A172 (cell line): ENCODE measurements around the gene INPP5B. TPM values are rescaled to one million over a fixed set of nuclear protein-coding genes. Genes with fewer than 3 reads are reported as not detected.
"Not testable (repeated sequence)": the region's sequence is repeated elsewhere in the genome, so short reads cannot be mapped to it uniquely, and the experiment has no call there.

Experiments
- DNase-seq: peaks from one replicate; pipeline ENCODE4 v3.0.0-alpha.2; 2015; ENCODE audit warnings: low spot score
- total RNA-seq: library from RNA; depleted of rRNA; stranded (reverse); fragments of >200 nt; shearing (Covaris generic); gene quantifications from 2 replicates; pipeline ENCODE4 v1.2.3, GENCODE V29; 2014

INPP5B gene
- total RNA-seq, 1 experiment from 2014 or later = 9.1 TPM

DNA sequence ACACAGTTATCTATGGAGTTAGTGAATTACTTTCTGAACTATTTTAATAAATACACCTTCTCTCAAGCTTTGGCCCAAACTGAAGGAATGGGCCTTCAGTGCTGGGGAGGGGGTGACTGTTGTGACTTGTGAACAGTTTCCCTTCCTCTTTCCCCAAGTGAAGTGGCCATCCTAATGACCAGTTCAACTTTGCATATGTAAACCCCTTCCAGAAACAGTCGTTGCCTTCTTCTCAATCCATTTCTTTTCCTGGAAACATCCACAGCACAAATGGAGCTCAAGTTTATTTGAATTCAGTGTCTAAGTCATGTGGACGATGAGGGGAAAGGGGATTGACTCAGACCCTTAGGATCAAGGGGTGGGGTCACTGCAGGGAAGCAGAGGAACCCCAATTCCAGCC, 1.3 kb upstream of the INPP5B start:
- no peak for DNase-seq

DNA sequence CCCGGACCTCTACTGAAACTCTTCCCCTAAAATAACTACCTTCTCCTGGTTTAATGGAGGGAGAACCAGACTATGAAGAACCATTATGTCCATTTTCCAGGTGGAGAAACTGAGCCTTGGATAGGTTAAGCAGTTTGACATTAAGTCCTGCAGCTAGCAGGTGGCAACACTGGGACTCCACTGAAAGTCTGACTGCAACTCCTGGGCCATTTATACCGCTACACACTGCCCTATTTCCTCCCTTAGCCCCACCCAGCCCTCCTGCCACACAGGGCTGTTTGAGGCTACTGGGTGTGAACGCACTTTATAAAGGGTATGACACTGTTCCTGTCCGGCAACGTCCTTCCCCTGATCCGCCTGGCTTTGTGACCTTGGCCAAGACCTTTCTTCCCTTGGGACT, 511 bp upstream of the INPP5B start:
- no peak for DNase-seq

DNA sequence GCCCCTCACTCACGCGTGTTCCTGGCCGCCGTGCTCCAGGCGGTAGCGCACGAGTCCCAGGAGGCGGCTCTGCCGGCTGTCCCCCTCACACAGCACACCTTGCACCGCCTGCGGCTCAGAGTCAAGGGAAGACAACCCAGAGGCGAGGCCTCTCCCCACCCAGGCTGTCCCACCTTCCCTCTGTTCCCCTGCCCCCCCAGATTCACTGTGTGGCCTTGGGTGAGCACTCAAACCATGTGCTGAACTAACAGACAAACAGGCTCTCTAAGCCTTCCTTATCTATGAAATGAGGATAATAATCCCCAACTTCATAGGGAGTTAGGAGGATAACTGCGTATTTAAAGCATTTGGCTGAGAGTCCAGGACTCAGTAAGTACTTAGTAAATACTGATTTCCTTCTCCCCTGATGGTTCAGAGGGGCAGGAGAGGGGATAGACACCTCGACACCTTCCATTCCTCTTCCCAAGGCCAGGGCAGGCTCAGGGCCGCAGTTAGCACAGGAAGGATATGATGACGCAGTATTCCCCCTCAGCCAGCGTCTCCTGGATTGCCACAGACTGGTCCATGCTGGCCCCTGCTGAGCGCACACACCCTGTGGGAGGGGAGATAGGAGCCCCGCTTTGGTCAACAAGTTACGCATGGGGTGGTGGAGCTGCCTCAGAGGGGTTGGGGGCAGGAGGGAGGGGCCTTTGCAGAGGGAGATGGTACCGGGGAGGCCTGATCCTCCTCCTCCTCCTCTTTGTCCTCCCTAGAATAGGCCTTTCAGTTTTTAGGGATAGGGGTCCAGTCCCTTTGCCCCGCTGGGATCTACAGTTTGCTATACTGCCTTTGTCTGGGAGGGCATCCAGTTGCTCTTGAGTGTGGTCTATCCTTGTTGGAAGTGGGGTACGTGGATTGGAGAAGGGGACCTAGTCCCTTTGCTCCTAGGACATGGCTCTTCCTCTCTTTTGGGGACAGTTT, 830 bp downstream of the INPP5B start:
- DNase-seq = peak; percentile 57

DNA sequence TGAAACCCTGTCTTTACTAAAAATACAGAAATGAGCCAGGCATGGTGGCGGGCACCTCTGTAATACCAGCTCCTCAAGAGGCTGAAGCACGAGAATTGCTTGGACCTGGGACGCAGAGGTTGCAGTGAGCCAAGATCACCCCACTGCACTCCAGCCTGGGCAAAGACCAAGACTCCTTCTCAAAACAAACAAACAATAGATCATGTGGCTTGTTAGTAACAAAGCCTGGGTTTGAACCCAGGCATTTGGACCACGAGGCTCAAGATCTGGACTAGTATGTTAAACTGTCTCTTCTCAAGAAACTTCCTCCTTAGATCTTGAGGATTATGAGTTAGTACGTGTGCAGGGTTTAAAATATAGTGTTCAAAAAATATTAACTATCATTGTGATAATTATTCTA, 1.6 kb downstream of the INPP5B start:
- DNase-seq = no peak

DNA sequence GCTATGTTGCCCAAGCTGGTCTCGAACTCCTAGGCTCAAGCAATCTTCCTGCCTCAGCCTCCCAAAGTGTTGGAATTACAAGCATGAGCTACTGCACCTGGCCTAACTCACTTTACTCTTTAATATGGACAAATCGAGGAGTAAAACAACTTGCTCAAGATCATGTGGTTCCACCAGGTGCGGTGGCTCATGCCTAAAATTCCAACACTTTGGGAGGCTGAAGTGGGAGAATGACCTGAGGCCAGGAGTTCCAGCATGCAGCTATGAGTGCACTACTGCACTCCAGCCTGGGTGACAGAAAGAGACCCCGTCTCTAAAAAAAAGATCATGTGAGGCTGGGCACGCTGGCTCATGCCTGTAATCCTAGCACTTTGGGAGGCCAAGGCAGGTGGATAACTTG, 2.0 kb downstream of the INPP5B start:
- no peak for DNase-seq

DNA sequence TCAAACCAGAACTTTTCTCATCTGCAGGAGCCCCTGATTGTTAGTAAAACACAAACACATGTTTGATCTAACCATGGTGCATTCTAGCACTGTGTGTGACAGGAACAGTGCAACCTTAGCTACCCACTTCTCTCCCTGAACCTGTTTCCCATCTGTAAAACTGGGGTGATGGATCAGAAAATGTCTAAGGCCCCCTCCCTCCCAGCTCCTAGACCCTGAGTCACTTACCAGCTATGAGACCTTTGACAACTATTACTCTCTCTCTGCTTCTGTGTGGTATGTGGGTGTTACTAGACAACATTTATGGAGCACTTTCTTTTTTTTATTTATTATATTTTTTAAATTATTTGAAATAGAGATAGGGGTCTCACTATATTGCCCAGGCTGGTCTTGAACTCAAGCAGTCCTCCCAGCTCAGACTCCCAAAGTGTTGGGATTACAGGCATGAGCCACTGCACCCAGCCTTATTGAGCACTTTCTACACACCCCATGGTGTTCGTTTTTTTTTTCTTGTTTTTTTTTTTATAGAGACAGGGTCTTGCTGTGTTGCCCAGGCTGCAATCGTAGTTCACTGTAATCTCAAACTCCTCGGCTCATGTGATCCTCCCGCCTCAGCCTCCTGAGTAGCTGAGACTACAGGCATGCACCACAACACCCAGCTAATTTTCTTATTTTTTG, 2.6 kb downstream of the INPP5B start:
- DNase-seq = peak; percentile 31

DNA sequence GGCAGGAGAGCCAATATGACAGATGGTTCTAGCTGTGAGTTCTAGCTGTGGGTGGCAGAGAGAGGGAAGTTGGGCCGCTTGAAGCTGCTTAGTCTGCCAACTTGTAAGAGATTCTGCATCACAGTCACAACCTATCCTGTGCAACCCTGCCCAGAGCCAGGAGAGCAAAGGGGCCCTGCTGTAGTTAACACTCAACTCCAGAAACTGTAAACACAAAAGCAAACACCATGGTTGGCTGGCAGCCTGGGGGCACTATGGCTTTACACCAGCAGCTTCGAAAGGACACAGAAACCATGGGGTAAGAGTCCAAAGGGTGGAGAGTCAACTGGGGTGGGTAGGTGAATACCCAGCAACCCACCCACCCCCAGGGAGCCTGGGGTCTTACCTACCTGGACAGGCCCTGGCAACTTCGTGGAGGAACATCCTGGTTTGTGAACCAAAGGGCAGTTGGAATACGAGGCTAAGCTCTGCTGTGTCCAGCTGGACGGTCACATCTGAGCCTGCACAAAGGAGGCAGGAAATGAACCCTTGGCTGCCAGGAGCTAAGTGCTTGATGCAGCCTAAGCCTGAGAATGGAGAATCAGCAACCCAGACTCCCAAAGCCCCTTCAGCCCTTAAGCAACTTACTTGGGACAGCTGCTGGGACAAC, 6.4 kb downstream of the INPP5B start:
- DNase-seq = no peak

DNA sequence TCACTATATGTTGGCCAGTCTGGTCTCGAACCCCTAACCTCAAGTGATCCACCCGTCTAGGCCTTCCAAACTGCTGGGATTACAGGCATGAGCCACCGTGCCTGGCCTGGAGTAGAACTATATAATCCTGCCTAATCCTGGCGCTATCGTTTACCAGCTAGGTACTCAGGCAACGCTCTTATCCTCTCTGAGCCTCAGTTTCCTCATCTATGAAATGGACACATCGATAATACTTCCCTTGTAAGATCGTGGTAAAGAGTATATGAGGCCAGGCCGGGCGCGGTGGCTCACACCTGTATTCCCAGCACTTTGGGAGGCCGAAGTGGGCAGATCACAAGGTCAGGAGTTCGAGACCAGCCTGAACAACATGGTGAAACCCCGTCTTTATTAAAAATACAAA, 10.1 kb downstream of the INPP5B start:
- DNase-seq = not testable (repeated sequence)

DNA sequence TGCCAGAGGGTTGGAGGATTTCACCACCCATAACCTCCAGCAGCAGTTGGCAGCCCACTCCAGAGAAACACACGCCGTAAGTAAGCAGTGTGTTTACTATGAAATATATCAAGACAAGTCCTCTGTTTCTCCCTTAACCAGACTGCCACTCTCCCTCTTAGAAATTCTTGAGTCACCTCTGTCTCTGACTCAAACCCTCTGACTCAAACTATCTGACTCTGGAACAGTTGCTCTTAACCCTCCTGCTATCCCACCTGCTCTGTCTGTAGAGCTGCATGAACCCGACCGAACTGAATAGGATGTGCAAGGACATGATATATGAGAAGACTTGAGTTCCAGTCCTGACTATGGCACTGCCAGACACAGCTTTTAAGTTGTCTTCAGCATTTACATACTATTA, 14.1 kb downstream of the INPP5B start:
- peak; percentile 49 for DNase-seq

DNA sequence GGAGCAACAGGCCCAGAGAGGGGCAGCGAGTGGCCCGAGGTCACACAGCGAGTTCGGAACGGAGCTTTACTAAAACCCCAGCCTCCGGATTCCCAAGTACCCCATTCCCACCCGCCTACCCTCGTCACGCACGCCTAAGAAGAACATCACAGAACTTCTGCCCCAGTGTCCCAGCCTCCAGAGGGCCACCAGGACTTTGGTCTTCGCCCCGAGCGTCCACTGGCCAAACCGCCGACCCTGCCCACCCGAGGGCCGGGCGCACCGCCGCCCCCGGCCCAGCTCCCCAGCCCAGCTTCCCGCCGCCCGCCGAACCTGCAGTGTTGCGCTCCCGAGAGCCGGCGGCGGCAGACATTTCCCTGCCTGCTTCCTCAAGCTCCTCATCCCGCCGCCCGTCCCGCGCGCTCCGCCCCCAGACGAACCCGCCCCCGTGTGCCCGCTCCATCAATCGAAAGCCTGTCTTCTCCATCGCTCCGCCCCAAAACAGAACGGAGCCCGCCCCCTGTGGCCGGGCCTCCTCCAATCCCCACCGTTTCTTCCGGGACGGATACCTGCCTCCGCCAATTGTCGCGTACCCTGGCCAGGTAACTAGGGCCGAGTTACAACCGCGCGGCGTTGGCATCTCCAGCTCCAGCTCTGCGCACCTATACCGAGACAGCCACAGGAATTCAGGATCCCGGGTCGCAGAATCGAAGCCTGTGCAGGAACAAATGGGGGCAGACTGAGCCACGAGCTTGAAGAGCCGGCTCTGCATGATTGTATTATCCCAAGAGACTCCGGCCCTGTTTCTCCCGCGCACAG, 15.3 kb downstream of the INPP5B start:
- DNase-seq = peak; percentile 84

DNA sequence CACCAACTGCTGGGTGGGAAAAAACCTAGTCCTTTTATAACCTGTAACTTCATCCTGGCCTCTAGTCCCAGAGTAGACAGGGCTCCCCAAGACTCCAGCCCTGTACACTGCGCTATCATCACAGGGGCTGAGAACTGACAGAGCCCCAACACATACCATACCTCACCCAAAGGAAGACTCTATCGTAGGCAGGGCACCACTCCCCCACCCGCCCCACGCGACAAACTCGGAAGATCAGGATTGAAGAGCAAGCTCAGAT, 15.8 kb downstream of the INPP5B start:
- DNase-seq = no peak

DNA sequence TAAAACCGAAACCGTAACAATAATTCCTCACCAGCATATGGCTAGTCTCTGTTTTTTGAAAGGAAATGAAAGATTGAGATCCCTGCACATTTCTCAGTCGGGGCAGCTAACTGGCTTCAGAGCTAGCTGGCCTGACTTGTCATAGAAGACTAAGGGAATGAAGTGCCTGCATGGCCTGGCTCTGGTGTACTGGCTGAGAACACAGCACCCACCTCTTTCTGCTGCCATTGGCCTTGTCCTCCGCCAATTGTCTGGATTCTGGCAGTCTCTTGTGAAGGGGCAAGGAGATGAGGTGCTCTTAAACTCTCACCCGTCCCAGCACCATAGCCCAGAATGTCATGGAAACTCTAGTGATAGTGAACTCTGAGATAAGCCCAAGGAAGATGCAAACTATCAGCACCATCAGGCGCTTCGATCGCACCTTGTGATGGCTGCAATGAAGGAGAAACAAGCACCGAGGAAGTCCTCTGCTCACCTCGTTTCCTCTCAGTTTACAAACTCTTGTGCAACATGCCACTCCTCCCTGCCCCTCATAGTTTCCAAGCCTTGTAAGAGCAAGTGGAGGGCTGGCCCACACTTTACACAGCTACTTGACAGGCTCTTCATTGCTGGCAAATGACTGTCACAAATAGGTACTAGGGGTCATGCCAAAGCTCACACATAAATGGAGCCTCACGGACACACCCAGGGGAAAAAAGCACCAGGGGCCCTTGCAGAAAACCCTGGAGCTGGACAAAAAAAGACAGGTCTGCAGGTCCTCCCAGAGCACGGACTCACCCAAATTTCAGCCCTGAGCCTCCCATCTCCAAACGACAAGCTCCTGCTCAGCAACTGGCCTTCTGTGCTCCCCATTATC, 16.4 kb downstream of the INPP5B start:
- DNase-seq = no peak

DNA sequence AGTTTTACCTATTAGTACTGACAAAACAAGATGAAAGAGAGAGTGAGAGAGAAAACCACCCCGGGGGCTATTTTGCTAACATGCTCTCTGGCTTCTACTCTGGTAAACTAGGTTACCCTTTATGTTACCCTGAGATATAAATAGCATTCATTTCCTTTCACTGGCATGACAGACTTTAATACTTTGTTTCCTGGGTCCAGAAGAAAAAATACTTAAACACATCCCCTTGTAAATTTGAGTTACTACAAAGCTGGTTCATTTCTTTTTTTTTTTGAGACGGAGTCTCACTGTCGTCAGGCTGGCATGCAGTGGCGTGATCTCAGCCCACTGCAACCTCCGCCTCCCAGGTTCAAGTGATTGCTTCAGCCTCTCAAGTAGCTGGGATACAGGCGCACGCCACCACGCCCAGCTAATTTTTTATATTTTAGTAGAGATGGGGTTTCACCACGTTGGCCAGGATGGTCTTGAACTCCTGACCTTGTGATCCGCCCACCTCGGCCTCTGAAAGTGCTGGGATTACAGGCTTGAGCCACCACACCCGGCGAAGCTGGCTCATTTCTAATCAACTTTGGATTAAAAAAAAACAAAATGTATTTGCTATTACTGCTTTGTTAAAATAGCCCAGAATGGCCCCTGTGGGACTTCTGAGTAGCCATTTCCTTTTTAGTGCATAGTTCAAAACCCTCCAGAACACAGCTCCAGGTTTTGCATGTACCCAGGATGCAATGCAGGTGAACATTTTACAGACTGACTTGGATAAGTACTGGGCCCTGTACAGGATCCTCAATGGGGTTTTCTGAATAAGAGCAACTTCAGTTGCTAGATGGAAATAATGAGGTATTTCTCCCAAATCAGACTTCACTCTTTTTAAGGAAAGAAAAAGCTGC, 20.6 kb downstream of the INPP5B start:
- no peak for DNase-seq

DNA sequence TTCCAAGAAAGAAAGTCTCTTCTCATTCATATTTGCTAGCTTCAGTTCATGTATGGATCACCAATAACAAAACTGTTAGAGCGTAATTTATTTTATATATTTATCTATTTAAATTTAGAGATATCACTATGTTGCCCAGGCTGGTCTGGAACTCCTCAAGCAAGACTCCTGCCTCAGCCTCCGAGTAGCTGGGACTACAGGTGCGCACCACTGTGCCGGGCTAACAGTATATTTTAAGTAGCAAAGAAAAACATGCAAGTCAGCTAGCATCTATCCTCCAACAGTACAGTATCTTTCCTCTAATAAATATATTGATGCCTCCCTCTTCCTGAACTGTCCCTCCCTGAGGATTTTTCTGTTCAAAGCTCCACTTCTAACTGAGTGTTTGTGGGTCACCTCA, 21.5 kb downstream of the INPP5B start:
- DNase-seq = no peak

DNA sequence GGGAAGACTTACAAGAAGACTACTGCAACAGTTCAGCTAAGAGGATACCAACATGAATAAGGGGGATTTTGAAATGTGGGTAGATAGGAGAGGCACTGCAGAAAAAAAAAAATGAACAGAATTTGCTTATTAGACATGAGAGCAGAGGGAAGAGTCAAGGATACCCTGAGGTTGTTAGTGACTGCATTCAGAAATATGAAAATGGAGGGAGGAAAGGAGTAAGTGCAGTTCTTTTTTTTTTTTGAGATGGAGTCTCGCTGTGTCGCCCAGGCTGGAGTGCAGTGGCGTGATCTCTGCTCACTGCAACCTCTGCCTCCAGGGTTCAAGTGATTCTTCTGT, 23.3 kb downstream of the INPP5B start:
- no peak for DNase-seq

DNA sequence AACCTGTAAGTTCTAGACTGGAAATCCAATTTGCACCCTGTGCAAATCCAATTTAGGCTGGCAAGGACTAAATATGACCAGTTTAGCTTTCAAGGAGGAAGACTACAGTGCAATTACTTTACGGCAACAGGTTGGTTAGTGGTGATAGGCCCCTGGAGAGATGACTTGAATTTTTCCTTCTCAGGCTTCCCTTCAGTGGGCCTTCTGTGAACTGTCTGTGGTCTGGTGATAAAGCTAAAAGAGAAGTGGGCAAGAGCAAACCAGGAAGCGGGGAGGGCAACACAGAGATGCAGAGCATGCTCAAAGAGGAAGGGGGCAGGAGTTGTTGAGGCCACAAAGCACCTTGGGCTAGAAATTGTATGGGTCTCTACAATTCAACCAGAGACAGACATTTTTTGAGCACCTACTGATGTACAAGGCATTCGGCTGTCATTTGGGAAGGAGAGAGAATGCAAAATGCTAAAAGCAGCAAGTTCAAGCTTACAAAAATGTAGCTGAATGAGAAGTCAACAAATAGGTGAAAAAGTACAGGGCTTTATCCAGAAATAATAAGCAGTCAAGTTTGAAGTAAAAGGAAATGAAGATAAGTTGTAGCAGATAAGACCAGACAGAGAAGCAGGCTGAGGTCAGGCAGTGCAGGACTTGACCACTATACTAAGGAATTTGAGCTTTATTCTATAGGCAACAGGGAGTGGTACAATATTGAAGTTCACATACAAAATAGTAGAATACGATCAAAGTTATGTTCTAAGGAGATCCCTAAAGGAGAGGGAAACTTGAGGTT, 23.9 kb downstream of the INPP5B start:
- no peak for DNase-seq

DNA sequence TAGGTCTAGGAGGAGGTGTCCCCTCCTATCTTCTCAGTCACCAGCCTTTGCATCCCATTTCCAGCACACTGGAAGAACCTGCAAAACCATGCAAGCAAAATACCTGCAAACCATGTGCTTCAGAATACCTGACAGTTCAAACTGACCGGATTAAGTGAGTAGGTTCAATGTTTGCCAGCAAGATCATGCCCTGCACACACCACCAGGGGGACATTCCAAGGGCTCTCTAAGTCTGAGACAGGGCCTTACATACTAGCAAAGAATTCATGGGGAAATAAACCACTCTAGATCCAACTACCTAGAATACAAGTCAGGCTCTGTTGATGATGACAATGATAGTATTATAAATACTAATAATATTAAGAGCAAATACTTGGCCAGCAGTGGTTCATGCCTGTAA, 27.6 kb downstream of the INPP5B start:
- no peak for DNase-seq

DNA sequence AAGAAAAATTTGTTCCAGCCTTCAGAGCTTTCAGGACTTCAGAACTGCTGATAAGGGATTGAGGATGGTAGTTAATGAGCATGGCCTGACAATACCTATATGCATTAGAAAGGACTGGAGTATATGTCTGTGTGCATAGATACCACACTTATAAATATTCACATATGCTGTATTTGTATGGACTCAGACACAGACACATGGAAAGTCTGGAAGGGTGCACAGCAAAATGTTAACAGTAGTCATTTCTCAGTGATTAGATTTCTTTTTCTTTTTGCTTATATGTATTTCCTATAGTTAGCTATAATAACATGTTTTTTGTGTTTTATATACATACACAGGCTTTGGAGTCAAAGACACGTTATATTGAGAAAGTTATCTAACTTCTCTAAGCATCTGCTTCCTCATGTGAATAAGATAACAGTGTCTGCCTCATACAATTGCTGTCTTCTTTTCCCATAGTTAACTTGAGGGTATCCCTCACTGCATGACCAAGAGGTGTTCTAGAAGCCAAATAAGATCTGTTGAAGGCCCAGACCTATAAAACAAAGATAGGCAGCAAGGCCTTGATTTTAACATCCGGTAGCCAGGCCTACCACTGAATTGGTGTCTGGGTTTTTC, 31.3 kb downstream of the INPP5B start:
- no peak for DNase-seq
